ENCODE results near the gene CLCNKA. TPM values are rescaled to one million over a fixed set of nuclear protein-coding genes. Genes with fewer than 3 reads are reported as not detected.

CLCNKA gene
- total RNA-seq, 2 experiments from 2014 or later, result not detected

- Mint-ChIP-seq H3K9me3 (ENCODE audit: low read depth) (no peaks in the 10 kb centered on the region), H3K27ac (no peak overlapping the region), H3K4me3 (no peak overlapping the region), H3K4me1 (peaks cover 4% of the 10 kb centered on the region), H3K27me3 (peaks cover 8% of the 10 kb centered on the region), H3K36me3 (ENCODE audit: low read depth) (no peaks in the 10 kb centered on the region)
- intact Hi-C loops (cut with DNase I, micrococcal nuclease), result no loop called here
- ATAC-seq (no peak), DNase-seq (no peak)
- POLR2A ChIA-PET, result no interaction called here
- CTCF ChIA-PET, result interaction anchor here (7.8 kb wide), 1 partner anchor 12 kb away, joined by 67 read pairs; no protein-coding TSS in a partner anchor
Observed at GRCh38 chr1:16068356-16069270, 46.8 kb downstream of the CLCNKA start.

DNA sequence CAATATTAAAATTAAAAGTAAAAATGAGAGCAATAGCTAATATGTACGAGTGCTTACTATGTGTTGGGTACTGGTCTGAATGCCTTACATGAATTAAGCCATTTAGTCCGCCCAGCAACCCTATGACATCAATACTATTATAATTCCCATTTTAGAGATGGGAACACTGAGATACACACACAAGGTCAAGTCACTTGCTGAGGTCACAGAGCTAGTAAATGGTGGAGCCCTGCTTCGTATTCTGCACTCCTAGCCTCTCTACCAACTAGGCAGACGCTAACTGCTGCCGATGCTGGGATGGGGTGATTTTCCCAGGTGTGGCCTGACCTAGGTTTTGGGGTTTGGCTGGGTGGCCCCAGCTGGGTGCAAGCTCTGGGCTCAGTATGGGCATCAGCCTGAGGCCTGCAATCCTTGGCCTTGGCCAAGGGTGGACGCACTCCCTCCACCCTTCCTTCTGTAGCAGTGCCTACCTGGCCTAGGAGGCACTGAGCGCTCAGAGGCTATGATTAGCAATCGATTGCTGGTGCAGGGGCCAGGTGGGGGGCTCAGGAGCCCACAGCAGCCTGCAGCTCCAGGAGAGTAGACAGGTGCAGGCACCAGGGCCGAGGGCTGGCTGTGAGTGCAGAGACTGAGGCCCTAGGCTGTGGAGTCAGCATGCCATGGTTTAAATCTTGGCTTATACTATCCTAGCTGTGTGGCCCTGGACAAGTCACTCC is 49.0 kb downstream of the CLCNKA start:
- ChIA-PET POLR2A (no interaction called here), CTCF (interaction anchor here (0.7 to 7.8 kb wide), 4 partner anchors 10 to 444 kb away, joined by 3 to 67 read pairs (median 3); no protein-coding TSS in a partner anchor)
- Mint-ChIP-seq H3K4me1 (peaks cover 11% of the 10 kb centered on the region), H3K36me3 (ENCODE audit: low read depth) (no peaks in the 10 kb centered on the region), H3K4me3 (no peak overlapping the region), H3K27me3 (peaks cover 15% of the 10 kb centered on the region), H3K9me3 (ENCODE audit: low read depth) (no peaks in the 10 kb centered on the region), H3K27ac (no peak overlapping the region)
- no peak for ATAC-seq
- DNase-seq, result no peak
- intact Hi-C loops (cut with DNase I, micrococcal nuclease), result no loop called here

- Mint-ChIP-seq H3K4me1 (peaks cover 11% of the 10 kb centered on the region), H3K27me3 (peaks cover 15% of the 10 kb centered on the region), H3K36me3 (ENCODE audit: low read depth) (no peaks in the 10 kb centered on the region), H3K4me3 (no peak overlapping the region), H3K9me3 (ENCODE audit: low read depth) (no peaks in the 10 kb centered on the region), H3K27ac (no peak overlapping the region)
- ChIA-PET POLR2A (interaction anchor here (0.5 kb wide), 1 partner anchor 96 kb away, joined by 3 read pairs; the partner anchor contains the start of gene ZBTB17), CTCF (interaction anchor here (0.7 to 7.8 kb wide), 2 partner anchors 9 to 39 kb away, joined by 3 to 67 read pairs; no protein-coding TSS in a partner anchor)
- intact Hi-C loops (cut with DNase I, micrococcal nuclease), result no loop called here
- DNase-seq (no peak), ATAC-seq (no peak)
Observed at GRCh38 chr1:16071614-16072013, 49.8 kb downstream of the CLCNKA start.

GRCh38 chr1:16072095-16072494 is 50.3 kb downstream of the CLCNKA start:
- DNase-seq (no peak), ATAC-seq (no peak)
- peaks cover 11% of the 10 kb centered on the region for H3K4me1 Mint-ChIP-seq
- CTCF ChIA-PET, result interaction anchor here (1.1 to 7.8 kb wide), 3 partner anchors 9 to 121 kb away, joined by 4 to 67 read pairs (median 4); no protein-coding TSS in a partner anchor
- intact Hi-C loops (cut with DNase I, micrococcal nuclease), result no loop called here
- H3K27me3 Mint-ChIP-seq, result peaks cover 15% of the 10 kb centered on the region
- no peak overlapping the region for H3K27ac Mint-ChIP-seq
- H3K36me3 Mint-ChIP-seq (ENCODE audit: low read depth), result no peaks in the 10 kb centered on the region
- H3K4me3 Mint-ChIP-seq, result no peak overlapping the region
- POLR2A ChIA-PET, result interaction anchor here (0.5 to 0.6 kb wide), 2 partner anchors 96 to 195 kb away, joined by 3 read pairs; partner anchors contain the start of gene ZBTB17
- H3K9me3 Mint-ChIP-seq (ENCODE audit: low read depth), result no peaks in the 10 kb centered on the region

- ATAC-seq, result peak; percentile 17
- H3K27ac Mint-ChIP-seq, result no peak overlapping the region
- POLR2A ChIA-PET, result interaction anchor here (0.6 kb wide), 1 partner anchor 196 kb away, joined by 3 read pairs; no protein-coding TSS in a partner anchor
- no peaks in the 10 kb centered on the region for H3K9me3 Mint-ChIP-seq (ENCODE audit: low read depth)
- H3K36me3 Mint-ChIP-seq (ENCODE audit: low read depth), result no peaks in the 10 kb centered on the region
- H3K4me1 Mint-ChIP-seq, result peaks cover 11% of the 10 kb centered on the region
- intact Hi-C loops (cut with DNase I, micrococcal nuclease), result loop anchor here in 1 of 2 experiments (1.0 kb wide), 1 partner anchor 64 kb away; no protein-coding TSS in a partner anchor
- DNase-seq, result no peak
- H3K4me3 Mint-ChIP-seq, result no peak overlapping the region
- H3K27me3 Mint-ChIP-seq, result peaks cover 15% of the 10 kb centered on the region
- CTCF ChIA-PET, result interaction anchor here (0.9 to 7.8 kb wide), 9 partner anchors 8 to 278 kb away, joined by 3 to 67 read pairs (median 4); no protein-coding TSS in a partner anchor
Observed at GRCh38 chr1:16072616-16073484, 51.0 kb downstream of the CLCNKA start.

DNA sequence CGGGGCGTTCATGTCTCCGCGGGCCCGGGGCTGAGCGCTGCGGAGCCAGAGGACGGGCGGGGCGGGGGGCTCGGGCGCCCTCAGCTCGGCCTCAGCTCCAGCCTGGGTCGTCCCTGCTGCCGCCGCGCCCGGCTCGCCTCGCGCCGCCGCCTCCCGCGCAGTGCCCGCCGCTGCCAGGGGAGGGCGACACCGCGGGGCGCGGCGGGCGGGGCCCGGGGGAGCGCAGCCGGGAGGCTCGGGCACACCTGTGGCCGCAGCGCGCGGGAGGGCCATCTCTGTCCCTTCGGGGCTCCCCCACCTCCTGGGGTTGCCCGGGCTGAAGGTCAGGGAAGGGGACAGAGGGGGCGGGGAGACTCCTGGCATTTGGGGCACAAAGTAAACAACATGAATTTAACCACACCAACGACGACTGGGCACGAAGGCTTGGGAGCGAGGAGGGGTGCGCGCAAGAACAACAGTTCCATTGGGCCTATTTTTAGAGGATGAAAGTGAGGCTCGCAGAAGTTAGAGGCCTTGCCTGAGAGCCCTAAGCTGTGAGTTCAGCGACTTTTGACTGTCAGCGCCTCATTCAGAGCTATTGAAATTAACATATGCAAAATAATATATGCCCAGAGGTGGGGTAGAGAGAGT is 51.8 kb downstream of the CLCNKA start, which contains the start of gene FAM131C:
FAM131C (minus strand) TSS at position 162 of the 630 bp plus-strand sequence. CDS start 209 bp downstream, outside the sequence.
- Mint-ChIP-seq H3K4me1 (peaks cover 11% of the 10 kb centered on the region), H3K4me3 (peak within 1 kb of the TSS; percentile 52), H3K27ac (peak within 1 kb of the TSS; percentile 15), H3K36me3 (ENCODE audit: low read depth) (no peaks in the 10 kb centered on the region), H3K27me3 (peaks cover 14% of the 10 kb centered on the region), H3K9me3 (ENCODE audit: low read depth) (no peaks in the 10 kb centered on the region)
- CTCF ChIA-PET, result interaction anchor here (0.7 to 7.8 kb wide), 9 partner anchors 7 to 279 kb away, joined by 3 to 67 read pairs (median 3); no protein-coding TSS in a partner anchor
- intact Hi-C loops (cut with DNase I, micrococcal nuclease), result loop anchor here in 1 of 2 experiments (1.0 kb wide), 1 partner anchor 64 kb away; no protein-coding TSS in a partner anchor
- POLR2A ChIA-PET, result no interaction called here
- ATAC-seq (peak; percentile 93), DNase-seq (peak; percentile 68)

DNA sequence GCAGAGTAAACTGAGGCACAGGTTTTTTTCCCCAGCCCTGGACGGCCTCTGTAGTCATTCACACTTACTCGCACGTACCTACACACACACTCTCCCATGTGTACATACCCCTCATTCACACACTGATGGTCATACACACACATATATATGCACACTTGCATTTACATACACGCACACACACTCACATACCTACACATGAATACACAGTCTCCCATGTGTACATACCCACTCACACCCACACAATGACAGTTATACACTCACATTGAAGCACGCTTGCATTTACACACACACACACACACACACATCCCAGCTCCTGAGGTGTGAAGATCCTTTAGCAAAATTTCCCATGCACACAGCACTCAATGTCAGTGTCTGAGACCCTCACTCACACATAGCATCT is 52.4 kb downstream of the CLCNKA start:
- Mint-ChIP-seq H3K4me1 (peaks cover 16% of the 10 kb centered on the region), H3K9me3 (ENCODE audit: low read depth) (no peaks in the 10 kb centered on the region), H3K36me3 (ENCODE audit: low read depth) (no peaks in the 10 kb centered on the region), H3K27me3 (peaks cover 12% of the 10 kb centered on the region), H3K4me3 (no peak overlapping the region), H3K27ac (no peak overlapping the region)
- no peak for DNase-seq
- no peak for ATAC-seq
- POLR2A ChIA-PET, result no interaction called here
- CTCF ChIA-PET, result interaction anchor here (0.7 to 1.4 kb wide), 3 partner anchors 114 to 237 kb away, joined by 3 to 6 read pairs (median 3); no protein-coding TSS in a partner anchor
- intact Hi-C loops (cut with DNase I, micrococcal nuclease), result no loop called here

DNA sequence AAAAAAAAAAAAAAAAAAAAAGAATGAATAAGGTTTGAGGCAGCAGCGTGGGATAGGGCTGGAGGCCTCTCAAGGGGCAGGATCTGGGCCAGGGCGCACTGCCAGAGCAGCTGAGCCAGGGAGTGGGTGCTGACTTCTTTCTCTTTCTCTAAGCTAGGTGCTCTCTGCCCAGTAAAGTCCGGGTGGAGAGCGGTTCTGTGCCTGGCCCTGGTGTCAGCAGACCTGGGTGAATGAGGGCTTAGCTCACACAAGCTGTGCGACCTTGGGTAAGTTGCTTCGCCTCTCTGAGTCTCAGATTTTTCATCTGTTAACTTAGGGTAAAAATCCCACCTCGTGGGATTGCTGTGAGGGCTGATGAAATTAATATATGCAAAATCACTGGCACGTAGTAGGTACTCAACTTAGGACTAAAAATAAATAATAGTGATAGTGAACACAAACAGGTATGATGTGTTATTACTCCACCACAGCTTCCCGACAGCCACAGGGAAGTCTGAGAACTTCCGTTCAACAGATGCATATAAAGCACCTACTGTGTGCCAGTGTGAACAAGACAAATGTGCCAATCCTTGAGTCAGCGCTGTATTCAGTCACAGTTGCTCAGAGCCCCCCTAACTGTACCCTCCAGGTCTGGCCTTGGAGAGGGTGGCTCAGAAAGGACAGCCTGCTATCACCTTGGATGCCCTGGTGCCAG is 53.6 kb downstream of the CLCNKA start:
- H3K4me1 Mint-ChIP-seq, result peaks cover 13% of the 10 kb centered on the region
- ChIA-PET CTCF (interaction anchor here (0.6 to 1.0 kb wide), 6 partner anchors 72 to 387 kb away, joined by 3 to 4 read pairs (median 3); partner anchors contain the start of gene CPLANE2), POLR2A (no interaction called here)
- ATAC-seq, result no peak
- H3K9me3 Mint-ChIP-seq (ENCODE audit: low read depth), result no peaks in the 10 kb centered on the region
- H3K4me3 Mint-ChIP-seq, result no peak overlapping the region
- no peak for DNase-seq
- H3K36me3 Mint-ChIP-seq (ENCODE audit: low read depth), result no peaks in the 10 kb centered on the region
- no peak overlapping the region for H3K27ac Mint-ChIP-seq
- intact Hi-C loops (cut with DNase I, micrococcal nuclease), result loop anchor here in 1 of 2 experiments (5.0 kb wide), 1 partner anchor 287 kb away; no protein-coding TSS in a partner anchor
- peaks cover 12% of the 10 kb centered on the region for H3K27me3 Mint-ChIP-seq

DNA sequence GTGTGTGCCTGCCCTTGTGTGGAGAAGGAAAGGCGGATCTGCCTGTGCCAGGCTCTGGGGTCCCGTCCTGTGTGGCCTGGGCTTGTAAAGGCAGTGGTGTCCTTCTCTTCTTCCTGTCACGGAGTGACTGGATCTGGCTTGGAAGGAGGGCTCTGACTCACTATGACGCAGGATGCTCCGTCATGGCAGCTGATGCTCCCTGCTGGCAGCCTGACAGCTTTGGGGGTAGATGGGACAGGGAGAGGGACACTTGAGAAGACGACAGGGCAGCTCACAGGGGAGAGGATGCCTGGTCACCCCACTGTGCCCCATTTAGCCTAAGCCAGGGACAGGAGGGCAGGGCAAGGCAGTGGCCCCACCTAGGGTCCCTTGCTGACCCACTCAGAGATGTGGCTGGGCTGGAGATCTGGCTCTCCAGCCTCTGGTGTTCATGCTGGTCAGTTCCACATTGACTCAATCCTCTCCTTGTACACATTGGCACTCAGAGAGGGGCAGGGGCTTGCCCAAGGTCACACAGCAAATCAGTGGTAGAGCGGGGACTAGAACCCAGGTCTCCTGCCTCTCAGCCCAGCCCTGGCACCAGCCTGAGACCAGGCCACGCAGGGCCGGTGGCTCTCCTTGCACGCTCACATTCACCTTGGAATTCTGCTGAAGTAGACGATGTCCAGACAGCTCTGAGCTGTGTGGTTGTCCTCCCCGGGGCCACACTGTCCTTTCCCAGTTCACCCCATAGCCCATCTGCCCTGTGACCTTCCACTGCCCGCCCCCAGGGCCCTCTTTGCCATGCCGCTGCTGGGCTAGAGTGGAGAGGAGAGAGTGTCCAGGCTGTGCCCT is 54.4 kb downstream of the CLCNKA start:
- Mint-ChIP-seq H3K27me3 (peaks cover 12% of the 10 kb centered on the region), H3K4me1 (peaks cover 13% of the 10 kb centered on the region), H3K9me3 (ENCODE audit: low read depth) (no peaks in the 10 kb centered on the region), H3K36me3 (ENCODE audit: low read depth) (no peaks in the 10 kb centered on the region), H3K4me3 (no peak overlapping the region), H3K27ac (no peak overlapping the region)
- ChIA-PET CTCF (interaction anchor here (0.7 to 12.1 kb wide), 3 partner anchors 110 to 153 kb away, joined by 3 to 219 read pairs (median 3); no protein-coding TSS in a partner anchor), POLR2A (no interaction called here)
- ATAC-seq (no peak), DNase-seq (no peak)
- intact Hi-C loops (cut with DNase I, micrococcal nuclease), result loop anchor here in 1 of 2 experiments (5.0 kb wide), 1 partner anchor 286 kb away; no protein-coding TSS in a partner anchor

Data from activated CD4-positive, alpha-beta T cell treated with anti-CD3 and anti-CD28 coated beads for 36 hours (primary cell).